Nephron (organoid): ENCODE measurements around the gene ILKAP.
A peak's percentile ranks its signal among the peaks of the same experiment; 100 is the strongest.

Experiments
- H3K27ac Mint-ChIP-seq, 3 experiments: 2 replicates each; pipeline ENCODE4 v1.8.0; 2020; ENCODE audit warnings: mixed read lengths in 3 of 3, mild to moderate bottlenecking in 2 of 3, moderate library complexity in 1 of 3
- H3K27me3 Mint-ChIP-seq: 2 replicates; pipeline ENCODE4 v1.8.0; 2021; ENCODE audit warnings: low read depth, mild to moderate bottlenecking, moderate library complexity, mixed read lengths
- H3K36me3 Mint-ChIP-seq: 2 replicates; pipeline ENCODE4 v1.8.0; 2020; ENCODE audit warnings: low read depth, mixed read lengths
- H3K4me1 Mint-ChIP-seq: 2 replicates; pipeline ENCODE4 v1.8.0; 2020; ENCODE audit warnings: mixed read lengths
- H3K4me3 Mint-ChIP-seq, 3 experiments: 2 replicates each; pipeline ENCODE4 v1.8.0; 2020; ENCODE audit warnings: mild to moderate bottlenecking in 3 of 3, mixed read lengths in 3 of 3, moderate library complexity in 2 of 3
- H3K9me3 Mint-ChIP-seq: 2 replicates; pipeline ENCODE4 v1.8.0; 2020; ENCODE audit warnings: mixed read lengths
- TF ChIP-seq, protein P1 (sequence below), 3 experiments: fragments of 200-600 bp; sonication (generic); IDR thresholded peaks; one replicate each; pipeline ENCODE4 v1.5.0; 2021; ENCODE audit warnings: antibody characterized with exemption in 3 of 3; ENCODE audit not compliant: unreplicated experiment in 3 of 3

Gene ILKAP

DNA sequence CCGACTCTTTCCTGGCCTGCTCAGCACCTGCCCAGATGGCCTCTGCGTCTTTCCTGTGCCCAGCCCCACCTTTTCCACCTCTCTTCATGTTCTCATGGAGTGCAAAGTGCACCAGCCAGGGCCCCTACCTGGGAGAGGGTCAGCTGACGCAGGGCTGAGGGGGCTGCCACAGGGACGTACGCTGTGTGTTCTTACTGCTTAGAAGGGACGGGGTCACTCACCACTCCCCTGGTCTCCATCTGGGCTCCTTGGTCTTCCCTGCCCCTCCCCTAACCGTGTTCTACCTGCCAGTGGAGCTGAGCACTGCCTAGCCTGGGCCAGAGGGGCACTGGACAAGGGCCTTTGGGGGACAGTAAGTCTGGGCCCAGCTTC lies 36.2 kb downstream of the ILKAP start:
- H3K4me3 Mint-ChIP-seq, result no peak overlapping the region
- no peaks in the 10 kb centered on the region for H3K9me3 Mint-ChIP-seq
- peaks cover 26% of the 10 kb centered on the region for H3K36me3 Mint-ChIP-seq
- H3K4me1 Mint-ChIP-seq, result peaks cover 13% of the 10 kb centered on the region
- no peak overlapping the region for H3K27ac Mint-ChIP-seq
- H3K27me3 Mint-ChIP-seq, result peaks cover 31% of the 10 kb centered on the region
- TF ChIP-seq, protein P1, sequence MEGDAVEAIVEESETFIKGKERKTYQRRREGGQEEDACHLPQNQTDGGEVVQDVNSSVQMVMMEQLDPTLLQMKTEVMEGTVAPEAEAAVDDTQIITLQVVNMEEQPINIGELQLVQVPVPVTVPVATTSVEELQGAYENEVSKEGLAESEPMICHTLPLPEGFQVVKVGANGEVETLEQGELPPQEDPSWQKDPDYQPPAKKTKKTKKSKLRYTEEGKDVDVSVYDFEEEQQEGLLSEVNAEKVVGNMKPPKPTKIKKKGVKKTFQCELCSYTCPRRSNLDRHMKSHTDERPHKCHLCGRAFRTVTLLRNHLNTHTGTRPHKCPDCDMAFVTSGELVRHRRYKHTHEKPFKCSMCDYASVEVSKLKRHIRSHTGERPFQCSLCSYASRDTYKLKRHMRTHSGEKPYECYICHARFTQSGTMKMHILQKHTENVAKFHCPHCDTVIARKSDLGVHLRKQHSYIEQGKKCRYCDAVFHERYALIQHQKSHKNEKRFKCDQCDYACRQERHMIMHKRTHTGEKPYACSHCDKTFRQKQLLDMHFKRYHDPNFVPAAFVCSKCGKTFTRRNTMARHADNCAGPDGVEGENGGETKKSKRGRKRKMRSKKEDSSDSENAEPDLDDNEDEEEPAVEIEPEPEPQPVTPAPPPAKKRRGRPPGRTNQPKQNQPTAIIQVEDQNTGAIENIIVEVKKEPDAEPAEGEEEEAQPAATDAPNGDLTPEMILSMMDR (IDR thresholded peaks at IDR 0.05; ENCODE audit: unreplicated experiment in 3 of 3), result no peak

DNA sequence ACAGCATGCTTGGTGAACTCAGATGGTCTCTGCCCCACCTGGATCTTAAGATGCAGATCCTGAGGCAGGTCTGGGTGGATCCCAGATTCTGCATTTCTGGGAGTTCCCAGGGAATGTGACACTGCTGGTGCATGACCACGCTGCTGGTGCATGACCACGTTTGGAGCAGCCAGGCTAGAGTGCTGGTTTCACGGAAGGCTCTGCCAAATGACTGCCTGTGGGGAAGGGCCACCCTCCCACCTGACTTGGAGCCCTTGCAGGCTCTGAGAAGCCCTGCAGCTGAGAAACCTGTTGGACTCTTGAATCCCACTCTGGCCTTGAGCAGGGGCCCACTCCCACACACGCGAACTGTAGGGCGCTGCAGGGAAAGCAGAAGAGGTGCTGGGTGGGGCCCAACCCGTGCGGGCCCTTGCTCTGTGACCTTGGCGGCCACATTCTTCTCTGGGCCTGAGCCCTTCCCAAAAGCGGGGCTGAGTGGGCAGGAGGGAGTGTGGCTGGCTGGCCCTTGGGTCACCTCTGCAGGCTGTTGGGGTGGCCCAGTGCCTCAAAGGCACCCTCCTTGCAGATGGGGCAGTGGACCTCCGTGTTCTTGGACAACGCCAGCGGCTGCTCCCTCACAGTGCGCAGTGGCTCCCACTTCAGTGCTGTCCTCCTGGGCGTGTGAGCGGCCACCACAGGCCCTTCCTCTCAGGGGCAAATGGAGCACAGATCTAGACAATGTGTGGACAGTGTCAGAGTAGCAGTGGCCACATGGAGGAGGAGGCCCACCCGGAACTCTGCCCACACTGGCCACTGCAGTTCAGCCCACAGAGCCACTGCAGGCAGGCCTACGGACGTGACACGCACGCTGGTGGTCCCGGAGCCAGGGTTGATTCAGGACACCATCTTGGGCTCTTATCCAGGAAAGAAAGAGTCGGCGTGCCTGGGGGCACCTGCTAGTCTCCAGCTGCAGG lies 36.8 kb downstream of the ILKAP start:
- no peaks in the 10 kb centered on the region for H3K9me3 Mint-ChIP-seq
- H3K4me1 Mint-ChIP-seq, result peaks cover 13% of the 10 kb centered on the region
- peaks cover 19% of the 10 kb centered on the region for H3K36me3 Mint-ChIP-seq
- no peak overlapping the region for H3K4me3 Mint-ChIP-seq
- TF ChIP-seq, protein P1 (IDR thresholded peaks at IDR 0.05; ENCODE audit: unreplicated experiment in 3 of 3), result no peak
- peaks cover 33% of the 10 kb centered on the region for H3K27me3 Mint-ChIP-seq
- H3K27ac Mint-ChIP-seq, result no peak overlapping the region

DNA sequence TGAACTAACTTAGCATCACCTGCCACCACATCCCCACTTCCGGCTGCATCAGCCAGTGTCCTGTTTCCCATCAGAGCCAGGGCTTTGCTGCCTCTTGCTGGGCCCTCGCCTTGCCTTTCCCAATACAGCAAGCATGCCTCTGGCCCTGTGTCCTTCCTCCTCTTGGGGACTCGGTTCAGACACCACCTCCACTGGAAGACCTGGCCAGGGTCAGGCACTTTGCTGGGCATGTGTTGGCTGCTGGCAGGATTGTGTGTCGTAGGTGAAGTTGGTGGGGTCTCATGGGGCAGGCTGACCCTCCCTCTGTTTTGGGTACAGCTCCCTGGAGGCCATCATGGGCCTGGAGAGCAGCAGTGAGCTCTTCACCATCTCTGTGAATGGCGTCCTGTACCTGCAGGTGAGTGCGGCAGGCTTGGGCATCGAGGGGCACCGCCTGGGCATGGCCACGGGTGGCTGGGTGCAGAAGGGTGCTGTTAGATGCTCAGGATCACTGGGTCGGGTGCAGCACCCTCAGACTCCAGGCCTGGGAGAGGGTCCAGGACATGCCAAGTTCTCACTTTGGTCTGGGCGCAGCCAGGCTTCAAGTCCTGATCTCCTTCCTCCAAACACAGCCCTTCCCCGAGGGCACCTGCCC lies 38.1 kb downstream of the ILKAP start:
- no peaks in the 10 kb centered on the region for H3K9me3 Mint-ChIP-seq
- peaks cover 44% of the 10 kb centered on the region for H3K27me3 Mint-ChIP-seq
- TF ChIP-seq, protein P1 (IDR thresholded peaks at IDR 0.05; ENCODE audit: unreplicated experiment in 3 of 3), result no peak
- H3K4me3 Mint-ChIP-seq, result peak overlapping the region; percentile 59 to 67 (median 67)
- H3K27ac Mint-ChIP-seq, result no peak overlapping the region
- peaks cover 11% of the 10 kb centered on the region for H3K36me3 Mint-ChIP-seq
- peaks cover 13% of the 10 kb centered on the region for H3K4me1 Mint-ChIP-seq

DNA sequence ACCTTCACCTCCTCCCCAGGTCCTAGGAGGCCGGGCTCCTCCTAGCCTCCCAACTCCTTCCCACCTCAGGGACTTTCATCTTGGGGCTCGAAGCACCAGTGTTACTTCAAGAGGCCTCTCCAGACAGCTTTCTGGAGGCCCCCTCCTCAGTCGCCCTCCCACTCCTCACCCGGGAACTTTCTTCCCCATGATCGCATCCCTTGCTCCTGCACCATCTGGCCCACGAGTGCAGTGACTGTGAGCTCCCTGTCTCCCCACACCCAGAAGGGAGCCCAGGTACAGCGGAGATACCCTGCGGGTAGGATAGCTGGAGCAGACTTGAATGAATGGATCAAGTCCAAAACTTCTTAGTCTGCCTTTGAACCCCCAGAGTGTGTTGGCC lies 38.6 kb downstream of the ILKAP start:
- Mint-ChIP-seq H3K36me3 (peaks cover 7% of the 10 kb centered on the region), H3K27me3 (peaks cover 45% of the 10 kb centered on the region), H3K4me3 (peak overlapping the region; percentile 59 to 67 (median 67)), H3K4me1 (peaks cover 10% of the 10 kb centered on the region), H3K9me3 (no peaks in the 10 kb centered on the region), H3K27ac (peak overlapping the region in 1 of 3 experiments; percentile 22)
- TF ChIP-seq, protein P1 (IDR thresholded peaks at IDR 0.05; ENCODE audit: unreplicated experiment in 3 of 3), result no peak

DNA sequence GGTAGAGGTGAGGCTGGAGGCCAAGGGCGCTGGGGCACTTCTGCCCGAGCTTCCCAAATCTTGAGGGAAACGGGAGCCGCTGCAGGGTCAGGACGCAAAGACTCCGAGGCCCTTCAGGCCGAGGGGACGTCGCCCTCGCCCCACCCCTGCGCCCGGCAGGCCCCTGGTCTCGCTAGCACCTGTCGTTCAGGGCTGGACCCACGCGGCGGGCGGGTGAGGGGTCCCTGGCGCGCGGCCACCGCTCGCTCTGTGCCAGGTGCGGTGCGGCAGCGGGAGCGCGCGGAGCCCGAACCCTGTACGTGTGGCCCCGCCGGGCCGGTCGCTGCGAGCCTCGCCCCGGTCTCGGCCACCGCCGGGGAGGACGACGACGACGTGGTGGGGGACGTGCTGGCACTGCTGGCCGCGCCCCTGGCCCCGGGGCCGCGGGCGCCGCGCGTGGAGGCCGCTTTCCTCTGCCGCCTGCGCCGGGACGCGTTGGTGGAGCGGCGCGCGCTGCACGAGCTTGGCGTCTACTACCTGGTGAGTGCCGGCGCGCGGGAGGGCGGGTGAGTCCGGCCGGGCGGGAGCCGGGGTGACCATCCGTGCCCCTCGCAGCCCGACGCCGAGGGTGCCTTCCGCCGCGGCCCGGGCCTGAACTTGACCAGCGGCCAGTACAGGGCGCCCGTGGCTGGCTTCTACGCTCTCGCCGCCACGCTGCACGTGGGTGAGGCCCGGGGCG lies 39.9 kb downstream of the ILKAP start:
- Mint-ChIP-seq H3K27ac (no peak overlapping the region), H3K4me1 (peaks cover 11% of the 10 kb centered on the region), H3K27me3 (peaks cover 53% of the 10 kb centered on the region), H3K36me3 (peaks cover 3% of the 10 kb centered on the region), H3K4me3 (peak overlapping the region in 1 of 3 experiments; percentile 41), H3K9me3 (no peaks in the 10 kb centered on the region)
- TF ChIP-seq, protein P1 (IDR thresholded peaks at IDR 0.05; ENCODE audit: unreplicated experiment in 3 of 3), result no peak
